ENCODE data around the gene OR51A7. TPM values are rescaled to one million over a fixed set of nuclear protein-coding genes. Genes with fewer than 3 reads are reported as not detected.
"Not testable (repeated sequence)": the region's sequence is repeated elsewhere in the genome, so short reads cannot be mapped to it uniquely, and the experiment has no call there.

The OR51A7 gene
- total RNA-seq, 1 donor from 2014 or later: not detected

DNA sequence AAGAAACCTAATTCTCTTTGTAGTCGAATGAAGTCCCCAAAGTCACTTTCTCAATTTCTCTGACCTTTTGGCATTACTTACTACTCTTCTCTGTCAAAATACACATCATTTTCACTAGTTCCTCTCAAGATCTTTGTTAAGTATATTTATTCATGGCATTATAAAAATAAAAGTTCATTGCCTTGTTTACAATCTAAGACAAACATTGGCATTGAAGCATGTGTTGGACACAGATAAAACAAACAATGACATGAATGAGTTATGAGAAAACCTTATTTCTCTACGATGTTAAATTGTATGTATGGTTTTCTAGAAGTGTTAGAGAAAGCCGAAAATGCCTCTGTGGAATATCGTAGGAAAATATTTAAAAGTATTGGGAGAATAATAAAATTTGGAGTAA is 29.2 kb downstream of the OR51A7 start:
- intact Hi-C loops (cut with DNase I): no loop called here
- DNase-seq: no peak
- no peak for ATAC-seq (ENCODE audit: poor library complexity)

DNA sequence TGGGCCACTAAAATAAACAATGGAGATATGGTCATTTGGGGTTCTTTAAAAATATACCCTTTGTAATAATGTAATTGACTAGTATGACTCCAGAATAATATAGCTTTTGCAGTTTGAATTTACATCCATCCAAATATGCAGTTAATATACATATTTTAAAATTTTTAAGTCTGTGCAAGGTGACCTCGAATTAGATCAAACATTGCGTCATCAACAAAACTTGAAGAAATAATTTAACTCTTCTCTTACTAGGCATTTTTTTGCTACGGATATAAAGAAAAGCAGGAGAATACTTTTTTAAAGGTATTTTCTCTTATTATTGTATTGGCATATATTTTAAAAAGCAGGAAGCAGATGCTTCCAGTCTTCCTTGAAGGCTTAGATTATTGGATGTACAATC is 33.2 kb downstream of the OR51A7 start:
- DNase-seq: no peak
- intact Hi-C loops (cut with DNase I): no loop called here
- no peak for ATAC-seq (ENCODE audit: poor library complexity)

DNA sequence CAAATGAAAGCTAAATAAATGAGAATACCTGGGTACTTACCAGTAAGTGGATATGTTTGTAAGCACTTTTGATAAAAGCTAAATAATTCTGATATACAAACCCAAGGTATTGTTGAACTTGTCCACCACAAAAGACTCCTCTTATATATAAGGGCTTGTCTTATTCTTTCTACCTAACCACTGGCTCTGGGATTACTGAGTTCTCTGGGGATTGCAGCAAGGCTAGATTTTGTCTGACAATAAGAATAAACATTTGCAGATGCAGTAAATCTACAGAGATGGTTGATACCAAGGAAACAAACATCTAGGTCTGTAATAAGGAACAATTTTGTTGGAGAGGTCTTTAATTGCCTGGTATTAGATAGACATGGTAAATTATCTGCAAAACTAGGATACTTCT is 43.9 kb downstream of the OR51A7 start, which contains the start of gene OR51A4:
Gene OR51A4 (minus strand): TSS at position 101 of the 400 bp plus-strand sequence. CDS start 505 bp downstream, outside the sequence.
- ATAC-seq (ENCODE audit: poor library complexity) (no peak), DNase-seq (no peak)
- intact Hi-C loops (cut with DNase I): no loop called here

- intact Hi-C loops (cut with DNase I); DNase-seq; ATAC-seq (ENCODE audit: poor library complexity): not testable (repeated sequence)
Measured at GRCh38 chr11:4955613-4956012, 52.0 kb downstream of the OR51A7 start, which contains the start of gene OR51A2. Gene OR51A2 (minus strand): TSS chr11:4955713. CDS start chr11:4955713, 0 bp downstream.

DNA sequence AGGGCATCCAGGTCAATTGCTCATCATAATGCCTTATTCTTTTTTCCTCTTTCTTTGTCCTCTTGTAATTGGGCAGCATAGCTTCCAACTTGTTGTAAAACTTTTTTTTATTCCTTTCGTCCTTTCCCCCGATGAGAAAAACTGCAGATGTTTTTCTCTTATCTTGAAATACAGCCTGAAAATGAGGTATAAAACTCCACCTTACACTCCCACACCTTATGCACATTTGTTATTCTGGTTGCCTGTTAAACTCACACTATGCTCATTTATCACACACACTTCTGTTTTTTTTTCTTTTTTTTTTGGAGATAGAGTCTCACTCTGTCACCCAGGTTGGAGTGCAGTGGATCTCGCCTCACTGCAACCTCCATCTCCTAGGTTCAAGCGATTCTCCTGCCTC is 53.8 kb downstream of the OR51A7 start:
- ATAC-seq (ENCODE audit: poor library complexity) (no peak), DNase-seq (no peak)
- intact Hi-C loops (cut with DNase I): no loop called here

Other genes starting within 250 kb of the OR51A7 start
- gene OR51E2, start 205.9 kb upstream of the OR51A7 start, total RNA-seq: 0.13 TPM
- gene MMP26, start 199.0 kb upstream of the OR51A7 start, total RNA-seq: not detected
- not detected for gene OR51F1, start 133.8 kb upstream of the OR51A7 start, total RNA-seq
- not detected for gene OR52R1, start 99.4 kb upstream of the OR51A7 start, total RNA-seq
- gene OR51F2, start 82.5 kb upstream of the OR51A7 start, total RNA-seq: not detected
- not detected for gene OR51S1, start 54.6 kb upstream of the OR51A7 start, total RNA-seq
- not detected for gene OR51T1, start 21.9 kb upstream of the OR51A7 start, total RNA-seq
- gene OR51G2, start 15.6 kb downstream of the OR51A7 start, total RNA-seq: not detected
- not detected for gene OR51G1, start 20.6 kb downstream of the OR51A7 start, total RNA-seq
- not detected for gene OR51A4, start 43.8 kb downstream of the OR51A7 start, total RNA-seq
- gene OR51A2, start 51.9 kb downstream of the OR51A7 start, total RNA-seq: not detected
- not detected for gene OR51L1, start 91.1 kb downstream of the OR51A7 start, total RNA-seq
- not detected for gene OR52J3, start 142.7 kb downstream of the OR51A7 start, total RNA-seq
- not detected for gene OR52E2, start 155.8 kb downstream of the OR51A7 start, total RNA-seq
- not detected for gene OR52E1, start 165.8 kb downstream of the OR51A7 start, total RNA-seq
- not detected for gene OR52A5, start 234.6 kb downstream of the OR51A7 start, total RNA-seq